ENCODE results near the gene TKT.

The TKT gene

DNA sequence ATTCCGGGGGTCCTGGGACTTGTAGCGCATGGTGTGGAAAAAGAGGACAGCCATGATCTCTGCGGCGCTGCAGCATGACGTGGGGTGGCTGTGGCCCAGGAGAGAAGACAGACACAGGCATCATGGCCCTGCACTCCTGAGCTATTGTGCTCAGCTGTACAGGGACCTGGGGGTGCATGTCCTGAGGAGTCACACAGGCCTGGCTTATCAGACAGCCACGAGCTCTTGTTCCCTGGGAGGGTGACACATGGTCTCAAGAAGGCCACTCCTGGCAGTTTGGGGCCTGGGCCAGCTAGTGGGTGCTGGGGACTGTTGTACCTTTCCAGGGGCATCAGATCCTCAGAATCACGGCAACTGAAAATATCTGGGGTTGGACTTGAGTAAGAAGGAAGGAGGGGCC lies 13.7 kb downstream of the TKT start:
- Histone ChIP-seq H4K91ac (ENCODE audit: low read length) (peak overlapping the region; percentile 14), H3K36me3 (ENCODE audit: control insufficient read depth in 1 of 2, insufficient read depth in 2 of 2, low read depth in 1 of 2, low read length in 2 of 2) (peaks cover 64 to 65% of the 10 kb centered on the region in 2 experiments), H3K4me1 (ENCODE audit: control insufficient read depth, insufficient read depth, low read depth, low read length) (peaks cover 57% of the 10 kb centered on the region), H2AK5ac (ENCODE audit: low read length, severe bottlenecking) (peak overlapping the region; percentile 91), H2BK120ac (ENCODE audit: low read depth, low read length) (no peak overlapping the region), H3K23ac (ENCODE audit: low read length in 2 of 2) (peak overlapping the region in 1 of 2 experiments; percentile 46), H2AFZ (ENCODE audit: low read depth, low read length) (no peak overlapping the region), H3K9ac (ENCODE audit: low read length) (peak overlapping the region; percentile 58), H3K14ac (ENCODE audit: low read length in 2 of 2) (peak overlapping the region in 1 of 2 experiments; percentile 82), H2BK5ac (ENCODE audit: low read depth, low read length, poor library complexity, severe bottlenecking) (peak overlapping the region; percentile 2), H3K4me2 (ENCODE audit: low read length, poor library complexity, severe bottlenecking) (no peak overlapping the region), H3K27ac (ENCODE audit: low read length, poor library complexity, severe bottlenecking) (peak overlapping the region; percentile 79), H3K79me1 (replicated peaks; ENCODE audit: low read length, poor library complexity, severe bottlenecking) (no peaks in the 10 kb centered on the region), H2BK12ac (ENCODE audit: low read length in 2 of 2) (peak overlapping the region in 1 of 2 experiments; percentile 56), H3K27me3 (ENCODE audit: control insufficient read depth in 1 of 2, insufficient read depth in 1 of 2, low read length in 2 of 2) (no peaks in the 10 kb centered on the region), H3K18ac (ENCODE audit: low read depth in 1 of 2, low read length in 2 of 2) (peak overlapping the region in 1 of 2 experiments; percentile 2), H3K9me3 (ENCODE audit: control insufficient read depth, low read length) (no peaks in the 10 kb centered on the region), H3K4me3 (ENCODE audit: insufficient read depth in 1 of 2, low read depth in 1 of 2, low read length in 2 of 2) (no peak overlapping the region), H4K8ac (ENCODE audit: low read length) (no peak overlapping the region), H2BK15ac (ENCODE audit: low read depth, poor library complexity, severe bottlenecking) (no peak overlapping the region), H3K4ac (ENCODE audit: low read depth in 1 of 2, low read length in 2 of 2) (no peak overlapping the region)
- no peak for DNase-seq
- 93% methylated on average over 7 of the region's 7 CpGs for WGBS

DNA sequence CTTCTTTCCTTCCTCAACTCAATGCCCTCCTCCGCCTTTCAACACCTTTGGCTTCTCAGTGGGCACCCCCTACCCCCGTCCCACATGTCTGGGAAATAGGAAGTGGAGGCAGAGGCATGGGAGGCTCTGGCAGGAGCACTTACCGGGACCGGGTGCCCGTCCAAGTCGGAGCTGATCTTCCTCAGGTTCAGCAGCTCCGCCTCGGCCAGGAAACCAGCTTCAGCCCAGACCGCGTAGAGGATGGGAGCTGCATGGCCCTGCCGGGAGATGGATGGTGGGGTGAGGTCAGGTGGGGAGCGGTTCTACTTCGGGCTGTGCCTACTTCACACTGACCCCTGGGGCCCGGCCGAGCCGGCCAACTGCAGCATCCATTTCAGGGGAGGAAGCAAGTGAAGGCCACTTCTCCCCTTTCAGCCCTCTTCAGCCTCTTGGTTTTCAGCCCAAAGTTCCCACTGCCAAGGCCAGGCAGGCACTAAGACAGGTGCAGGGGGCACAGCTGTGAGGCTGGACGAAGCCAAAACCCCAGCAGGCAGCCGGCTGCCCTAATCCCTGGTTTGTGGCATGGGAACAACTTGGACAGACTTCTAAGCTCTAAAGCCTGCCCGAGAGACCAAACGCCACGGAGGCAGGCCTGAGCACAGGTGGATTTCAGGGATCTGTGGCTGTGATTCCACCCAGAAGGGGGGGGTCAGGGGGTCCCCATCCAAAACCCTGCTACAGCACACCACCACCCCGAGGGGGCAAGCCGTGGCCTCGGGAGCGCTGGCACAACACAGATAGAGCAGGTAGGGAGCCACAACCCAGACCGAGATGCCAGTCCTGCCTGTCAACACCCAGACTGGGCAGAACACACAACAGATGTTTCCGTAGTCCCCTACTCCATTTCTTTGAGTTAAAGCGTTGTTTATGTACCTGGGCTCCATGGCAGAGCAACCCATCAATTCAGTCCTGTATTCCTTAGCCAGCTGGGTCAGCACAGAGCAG lies 14.5 kb downstream of the TKT start:
- Histone ChIP-seq H3K9ac (ENCODE audit: low read length) (peak overlapping the region; percentile 58), H3K27ac (ENCODE audit: low read length, poor library complexity, severe bottlenecking) (peak overlapping the region; percentile 79), H3K4me2 (ENCODE audit: low read length, poor library complexity, severe bottlenecking) (no peak overlapping the region), H2AK5ac (ENCODE audit: low read length, severe bottlenecking) (peak overlapping the region; percentile 45), H2AFZ (ENCODE audit: low read depth, low read length) (no peak overlapping the region), H3K9me3 (ENCODE audit: control insufficient read depth, low read length) (no peaks in the 10 kb centered on the region), H4K8ac (ENCODE audit: low read length) (peak overlapping the region; percentile 19), H3K14ac (ENCODE audit: low read length in 2 of 2) (no peak overlapping the region), H3K18ac (ENCODE audit: low read depth in 1 of 2, low read length in 2 of 2) (no peak overlapping the region), H2BK120ac (ENCODE audit: low read depth, low read length) (no peak overlapping the region), H3K23ac (ENCODE audit: low read length in 2 of 2) (no peak overlapping the region), H3K79me1 (replicated peaks; ENCODE audit: low read length, poor library complexity, severe bottlenecking) (no peaks in the 10 kb centered on the region), H2BK12ac (ENCODE audit: low read length in 2 of 2) (no peak overlapping the region), H3K36me3 (ENCODE audit: control insufficient read depth in 1 of 2, insufficient read depth in 2 of 2, low read depth in 1 of 2, low read length in 2 of 2) (peaks cover 69 to 72% of the 10 kb centered on the region in 2 experiments), H2BK5ac (ENCODE audit: low read depth, low read length, poor library complexity, severe bottlenecking) (no peak overlapping the region), H3K4me3 (ENCODE audit: insufficient read depth in 1 of 2, low read depth in 1 of 2, low read length in 2 of 2) (no peak overlapping the region), H2BK15ac (ENCODE audit: low read depth, poor library complexity, severe bottlenecking) (no peak overlapping the region), H3K4me1 (ENCODE audit: control insufficient read depth, insufficient read depth, low read depth, low read length) (peaks cover 63% of the 10 kb centered on the region), H3K4ac (ENCODE audit: low read depth in 1 of 2, low read length in 2 of 2) (no peak overlapping the region), H4K91ac (ENCODE audit: low read length) (no peak overlapping the region), H3K27me3 (ENCODE audit: control insufficient read depth in 1 of 2, insufficient read depth in 1 of 2, low read length in 2 of 2) (no peaks in the 10 kb centered on the region)
- 97% methylated on average over 28 of the region's 28 CpGs for WGBS
- DNase-seq = no peak

DNA sequence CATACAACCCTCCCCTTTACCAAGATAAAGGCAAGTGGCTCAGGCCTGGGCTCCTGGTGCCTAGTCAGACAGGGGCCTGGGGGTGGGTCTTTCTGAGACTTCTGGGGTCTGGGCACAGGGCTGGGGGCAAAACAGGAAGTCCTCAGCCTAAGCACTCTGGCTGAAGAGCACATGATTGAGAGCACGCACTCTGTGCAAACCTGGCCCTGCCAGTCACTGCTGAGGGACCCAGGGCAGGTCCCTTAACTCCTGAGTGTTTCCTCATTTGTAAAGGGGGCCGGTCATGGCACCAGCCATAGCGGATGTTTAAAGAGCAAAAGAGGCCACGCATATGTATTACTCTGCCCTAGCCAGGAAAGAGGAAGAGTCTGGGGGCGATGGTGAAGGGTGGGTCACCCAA lies 16.0 kb downstream of the TKT start:
- Histone ChIP-seq H3K4me1 (ENCODE audit: control insufficient read depth, insufficient read depth, low read depth, low read length) (peaks cover 74% of the 10 kb centered on the region), H4K8ac (ENCODE audit: low read length) (no peak overlapping the region), H3K18ac (ENCODE audit: low read depth in 1 of 2, low read length in 2 of 2) (no peak overlapping the region), H2AK5ac (ENCODE audit: low read length, severe bottlenecking) (peak overlapping the region; percentile 59), H3K79me1 (replicated peaks; ENCODE audit: low read length, poor library complexity, severe bottlenecking) (peaks cover 1% of the 10 kb centered on the region), H2BK15ac (ENCODE audit: low read depth, poor library complexity, severe bottlenecking) (no peak overlapping the region), H3K23ac (ENCODE audit: low read length in 2 of 2) (no peak overlapping the region), H3K27ac (ENCODE audit: low read length, poor library complexity, severe bottlenecking) (peak overlapping the region; percentile 98), H2BK120ac (ENCODE audit: low read depth, low read length) (no peak overlapping the region), H3K4me3 (ENCODE audit: insufficient read depth in 1 of 2, low read depth in 1 of 2, low read length in 2 of 2) (no peak overlapping the region), H2BK5ac (ENCODE audit: low read depth, low read length, poor library complexity, severe bottlenecking) (no peak overlapping the region), H3K9me3 (ENCODE audit: control insufficient read depth, low read length) (no peaks in the 10 kb centered on the region), H3K14ac (ENCODE audit: low read length in 2 of 2) (no peak overlapping the region), H4K91ac (ENCODE audit: low read length) (no peak overlapping the region), H2AFZ (ENCODE audit: low read depth, low read length) (no peak overlapping the region), H3K9ac (ENCODE audit: low read length) (peak overlapping the region; percentile 23), H3K4me2 (ENCODE audit: low read length, poor library complexity, severe bottlenecking) (no peak overlapping the region), H3K4ac (ENCODE audit: low read depth in 1 of 2, low read length in 2 of 2) (no peak overlapping the region), H3K36me3 (ENCODE audit: control insufficient read depth in 1 of 2, insufficient read depth in 2 of 2, low read depth in 1 of 2, low read length in 2 of 2) (peaks cover 76 to 79% of the 10 kb centered on the region in 2 experiments), H2BK12ac (ENCODE audit: low read length in 2 of 2) (no peak overlapping the region), H3K27me3 (ENCODE audit: control insufficient read depth in 1 of 2, insufficient read depth in 1 of 2, low read length in 2 of 2) (no peaks in the 10 kb centered on the region)
- DNase-seq = no peak
- 100% methylated on average over 4 of the region's 5 CpGs for WGBS

DNA sequence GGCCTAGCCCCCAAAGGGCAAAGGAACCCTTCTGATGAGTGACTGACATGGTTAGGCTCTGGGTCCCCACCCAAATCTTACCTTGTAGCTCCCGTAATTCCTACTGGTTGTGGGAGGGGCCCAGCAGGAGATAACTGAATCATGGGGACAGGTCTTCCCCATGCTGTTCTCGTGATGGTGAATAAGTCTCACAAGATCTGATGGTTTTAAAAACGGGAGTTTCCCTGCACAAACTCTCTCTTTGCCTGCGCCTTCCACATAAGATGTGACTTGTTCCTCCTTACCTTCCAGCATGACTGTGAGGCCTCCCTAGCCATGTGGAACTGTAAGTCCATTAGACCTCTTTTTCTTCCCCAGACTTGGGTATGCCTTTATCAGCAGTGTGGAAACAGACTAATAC lies 16.9 kb downstream of the TKT start:
- Histone ChIP-seq H3K18ac (ENCODE audit: low read depth in 1 of 2, low read length in 2 of 2) (peak overlapping the region; percentile 72 to 92), H3K79me1 (replicated peaks; ENCODE audit: low read length, poor library complexity, severe bottlenecking) (peaks cover 8% of the 10 kb centered on the region), H2BK120ac (ENCODE audit: low read depth, low read length) (no peak overlapping the region), H2BK15ac (ENCODE audit: low read depth, poor library complexity, severe bottlenecking) (no peak overlapping the region), H3K4ac (ENCODE audit: low read depth in 1 of 2, low read length in 2 of 2) (peak overlapping the region; percentile 57 to 67), H3K36me3 (ENCODE audit: control insufficient read depth in 1 of 2, insufficient read depth in 2 of 2, low read depth in 1 of 2, low read length in 2 of 2) (peaks cover 76 to 80% of the 10 kb centered on the region in 2 experiments), H2AFZ (ENCODE audit: low read depth, low read length) (no peak overlapping the region), H3K4me2 (ENCODE audit: low read length, poor library complexity, severe bottlenecking) (no peak overlapping the region), H4K8ac (ENCODE audit: low read length) (peak overlapping the region; percentile 72), H3K4me1 (ENCODE audit: control insufficient read depth, insufficient read depth, low read depth, low read length) (peaks cover 75% of the 10 kb centered on the region), H2AK5ac (ENCODE audit: low read length, severe bottlenecking) (peak overlapping the region; percentile 100), H3K14ac (ENCODE audit: low read length in 2 of 2) (no peak overlapping the region), H3K9ac (ENCODE audit: low read length) (peak overlapping the region; percentile 23), H2BK5ac (ENCODE audit: low read depth, low read length, poor library complexity, severe bottlenecking) (no peak overlapping the region), H2BK12ac (ENCODE audit: low read length in 2 of 2) (peak overlapping the region; percentile 59 to 75), H3K4me3 (ENCODE audit: insufficient read depth in 1 of 2, low read depth in 1 of 2, low read length in 2 of 2) (no peak overlapping the region), H3K27ac (ENCODE audit: low read length, poor library complexity, severe bottlenecking) (peak overlapping the region; percentile 98), H3K9me3 (ENCODE audit: control insufficient read depth, low read length) (no peaks in the 10 kb centered on the region), H4K91ac (ENCODE audit: low read length) (peak overlapping the region; percentile 95), H3K23ac (ENCODE audit: low read length in 2 of 2) (no peak overlapping the region), H3K27me3 (ENCODE audit: control insufficient read depth in 1 of 2, insufficient read depth in 1 of 2, low read length in 2 of 2) (no peaks in the 10 kb centered on the region)
- DNase-seq = no peak
- 94% methylated on average over 4 of the region's 4 CpGs for WGBS
